ENCODE measurements around the gene SHLD1. TPM values are rescaled to one million over a fixed set of nuclear protein-coding genes. Genes with fewer than 3 reads are reported as not detected.
"Not testable (repeated sequence)": the region's sequence is repeated elsewhere in the genome, so short reads cannot be mapped to it uniquely, and the experiment has no call there.

SHLD1 gene
- total and polyA plus RNA-seq, 7 donors: 0.99 to 18.7 (median 5.4) TPM

DNA sequence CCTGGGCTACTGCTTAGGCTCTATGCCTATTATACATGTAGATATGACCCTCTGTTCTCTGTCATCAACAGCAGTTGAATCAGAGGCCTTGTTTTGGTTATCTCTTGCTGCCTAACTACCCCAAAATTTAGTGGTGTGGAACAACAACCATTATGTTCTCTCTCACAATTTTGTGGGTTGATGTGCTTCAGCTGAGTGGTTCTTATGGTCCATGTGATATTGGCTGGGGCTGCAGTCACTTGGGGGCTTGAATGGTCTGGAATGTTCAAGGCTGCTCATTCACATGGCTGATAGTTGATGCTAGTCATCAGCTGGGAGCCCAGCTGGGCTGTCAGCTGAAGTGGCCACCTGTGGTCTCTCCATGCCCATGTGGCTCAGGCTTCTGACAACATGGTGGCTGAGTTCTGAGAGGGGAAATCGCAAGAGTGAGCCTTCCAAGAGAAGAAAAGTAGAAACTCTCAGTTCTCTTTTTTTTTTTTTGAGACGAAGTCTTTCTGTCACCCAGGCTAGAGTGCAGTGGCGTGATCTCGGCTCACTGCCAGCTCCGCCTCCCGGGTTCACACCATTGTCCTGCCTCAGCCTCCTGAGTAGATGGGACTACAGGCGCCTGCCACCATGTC lies 47.8 kb downstream of the SHLD1 start:
- intact Hi-C loops (cut with DNase I): no loop called here
- no peak overlapping the region for H3K27ac ChIP-seq
- no peaks in the 10 kb centered on the region for H3K36me3 ChIP-seq
- no peak overlapping the region for H3K4me3 ChIP-seq
- 61 to 77% methylated on average over 7 of the region's 7 CpGs for WGBS, 2 donors
- H3K4me1 ChIP-seq: no peaks in the 10 kb centered on the region
- no peaks in the 10 kb centered on the region for H3K27me3 ChIP-seq
- DNase-seq: no peak
- no peaks in the 10 kb centered on the region for H3K9me3 ChIP-seq
- TF ChIP-seq EP300 (IDR thresholded peaks at IDR 0.05) (no peak), POLR2A (IDR thresholded peaks at IDR 0.05) (no peak), POLR2AphosphoS5 (IDR thresholded peaks at IDR 0.05) (no peak)
- TF ChIP-seq, protein P1, sequence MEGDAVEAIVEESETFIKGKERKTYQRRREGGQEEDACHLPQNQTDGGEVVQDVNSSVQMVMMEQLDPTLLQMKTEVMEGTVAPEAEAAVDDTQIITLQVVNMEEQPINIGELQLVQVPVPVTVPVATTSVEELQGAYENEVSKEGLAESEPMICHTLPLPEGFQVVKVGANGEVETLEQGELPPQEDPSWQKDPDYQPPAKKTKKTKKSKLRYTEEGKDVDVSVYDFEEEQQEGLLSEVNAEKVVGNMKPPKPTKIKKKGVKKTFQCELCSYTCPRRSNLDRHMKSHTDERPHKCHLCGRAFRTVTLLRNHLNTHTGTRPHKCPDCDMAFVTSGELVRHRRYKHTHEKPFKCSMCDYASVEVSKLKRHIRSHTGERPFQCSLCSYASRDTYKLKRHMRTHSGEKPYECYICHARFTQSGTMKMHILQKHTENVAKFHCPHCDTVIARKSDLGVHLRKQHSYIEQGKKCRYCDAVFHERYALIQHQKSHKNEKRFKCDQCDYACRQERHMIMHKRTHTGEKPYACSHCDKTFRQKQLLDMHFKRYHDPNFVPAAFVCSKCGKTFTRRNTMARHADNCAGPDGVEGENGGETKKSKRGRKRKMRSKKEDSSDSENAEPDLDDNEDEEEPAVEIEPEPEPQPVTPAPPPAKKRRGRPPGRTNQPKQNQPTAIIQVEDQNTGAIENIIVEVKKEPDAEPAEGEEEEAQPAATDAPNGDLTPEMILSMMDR (IDR thresholded peaks at IDR 0.05): no peak

DNA sequence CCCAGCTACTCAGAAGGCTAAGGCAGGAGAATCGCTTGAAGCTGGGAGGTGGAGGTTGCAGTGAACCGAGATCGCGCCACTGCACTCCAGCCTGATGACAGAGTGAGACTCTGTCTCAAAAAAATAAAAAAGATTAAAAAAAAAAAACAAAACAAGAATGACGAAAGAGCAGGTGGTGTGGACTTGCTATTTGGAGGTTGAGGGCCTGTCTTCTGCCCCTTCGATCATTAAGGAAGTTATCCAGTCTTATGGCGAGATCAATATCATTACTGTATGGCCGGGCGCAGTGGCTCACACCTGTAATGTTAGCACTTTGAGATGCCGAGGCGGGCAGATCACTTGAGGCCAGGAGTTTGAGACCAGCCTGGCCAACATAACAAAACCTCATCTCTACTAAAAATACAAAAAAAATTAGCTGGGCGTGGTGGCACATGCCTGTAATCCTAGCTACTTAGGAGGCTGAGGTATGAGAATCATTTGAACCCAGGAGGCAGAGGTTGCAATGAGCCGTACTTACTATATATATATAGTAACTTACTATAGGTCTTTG lies 53.6 kb downstream of the SHLD1 start:
- WGBS, 2 donors: 56 to 75% methylated on average over 13 of the region's 13 CpGs
- intact Hi-C loops (cut with DNase I); H3K4me3 ChIP-seq; H3K4me1 ChIP-seq; H3K27me3 ChIP-seq; H3K27ac ChIP-seq; H3K36me3 ChIP-seq; DNase-seq; H3K9me3 ChIP-seq: not testable (repeated sequence)

DNA sequence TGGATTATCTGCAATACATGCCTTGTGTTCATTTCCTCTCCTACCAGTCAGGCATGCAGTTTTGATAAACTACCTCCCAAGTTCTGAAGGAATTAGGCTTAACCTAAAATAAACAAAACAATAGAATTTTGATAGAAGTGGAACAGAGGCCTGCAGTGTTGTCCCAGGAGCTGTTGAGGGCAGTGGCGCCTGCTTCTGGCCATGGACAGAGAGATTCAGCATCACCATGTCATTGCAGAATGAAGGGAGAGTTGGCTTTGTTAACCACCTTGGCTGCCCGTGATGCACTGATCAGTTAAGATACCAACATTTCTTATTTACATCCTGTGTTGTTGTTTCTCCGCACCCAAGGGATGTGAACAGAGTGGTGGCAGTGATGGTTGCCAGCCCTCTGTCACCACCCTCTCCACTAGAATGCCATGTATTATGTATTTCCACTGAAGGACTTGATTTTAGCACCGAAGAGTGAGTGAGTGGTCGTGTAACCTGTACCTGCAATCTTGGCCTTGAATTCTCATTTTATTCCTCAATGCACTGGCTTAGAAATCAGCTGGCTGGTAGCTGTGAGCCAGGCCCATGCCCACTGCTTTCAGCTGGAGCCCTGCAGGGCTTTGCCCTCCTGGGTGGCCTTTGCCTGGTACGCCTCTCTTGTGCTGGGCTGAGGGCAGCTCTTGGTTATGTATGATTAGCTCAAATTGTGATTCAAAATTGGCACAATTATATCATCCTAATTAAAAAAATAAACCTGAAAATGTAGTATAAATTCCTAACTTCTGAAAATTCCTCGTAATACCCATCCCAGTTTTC lies 56.5 kb downstream of the SHLD1 start:
- H3K27me3 ChIP-seq: no peaks in the 10 kb centered on the region
- intact Hi-C loops (cut with DNase I): no loop called here
- TF ChIP-seq, protein P1 (IDR thresholded peaks at IDR 0.05): no peak
- TF ChIP-seq EP300 (IDR thresholded peaks at IDR 0.05) (no peak), POLR2A (IDR thresholded peaks at IDR 0.05) (no peak), POLR2AphosphoS5 (IDR thresholded peaks at IDR 0.05) (no peak)
- H3K4me1 ChIP-seq: no peaks in the 10 kb centered on the region
- no peak overlapping the region for H3K27ac ChIP-seq
- H3K9me3 ChIP-seq: no peaks in the 10 kb centered on the region
- no peak overlapping the region for H3K4me3 ChIP-seq
- 92 to 96% methylated on average over 7 of the region's 7 CpGs for WGBS, 2 donors
- no peaks in the 10 kb centered on the region for H3K36me3 ChIP-seq
- DNase-seq: no peak

DNA sequence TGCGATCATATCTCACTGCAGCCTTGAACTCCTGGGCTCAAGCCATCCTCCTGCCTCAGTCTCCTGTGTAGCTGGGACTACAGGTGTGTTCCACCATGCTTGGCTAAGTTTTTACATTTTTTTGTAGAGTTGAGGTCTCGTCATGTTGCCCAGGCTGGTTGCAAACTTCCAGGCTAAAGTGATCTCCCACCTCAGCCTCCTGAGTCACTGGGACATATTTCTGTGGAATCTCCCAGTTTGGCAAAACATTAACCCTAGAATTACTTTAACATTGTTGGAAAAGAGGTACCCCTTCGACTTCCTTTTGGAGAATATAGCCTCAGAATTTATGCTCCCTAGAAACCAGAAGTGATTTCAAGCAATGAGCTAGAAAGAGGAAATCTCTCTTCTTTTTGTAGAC lies 57.2 kb downstream of the SHLD1 start:
- Histone ChIP-seq H3K9me3 (no peaks in the 10 kb centered on the region), H3K27ac (no peak overlapping the region), H3K36me3 (no peaks in the 10 kb centered on the region), H3K4me1 (no peaks in the 10 kb centered on the region), H3K4me3 (no peak overlapping the region), H3K27me3 (no peaks in the 10 kb centered on the region)
- intact Hi-C loops (cut with DNase I): no loop called here
- DNase-seq: no peak
- no peak for TF ChIP-seq EP300 (IDR thresholded peaks at IDR 0.05)
- no peak for TF ChIP-seq POLR2A (IDR thresholded peaks at IDR 0.05)
- TF ChIP-seq, protein P1 (IDR thresholded peaks at IDR 0.05): no peak
- TF ChIP-seq POLR2AphosphoS5 (IDR thresholded peaks at IDR 0.05): no peak
- WGBS, 2 donors: 73 to 86% methylated on average over 3 of the region's 3 CpGs

DNA sequence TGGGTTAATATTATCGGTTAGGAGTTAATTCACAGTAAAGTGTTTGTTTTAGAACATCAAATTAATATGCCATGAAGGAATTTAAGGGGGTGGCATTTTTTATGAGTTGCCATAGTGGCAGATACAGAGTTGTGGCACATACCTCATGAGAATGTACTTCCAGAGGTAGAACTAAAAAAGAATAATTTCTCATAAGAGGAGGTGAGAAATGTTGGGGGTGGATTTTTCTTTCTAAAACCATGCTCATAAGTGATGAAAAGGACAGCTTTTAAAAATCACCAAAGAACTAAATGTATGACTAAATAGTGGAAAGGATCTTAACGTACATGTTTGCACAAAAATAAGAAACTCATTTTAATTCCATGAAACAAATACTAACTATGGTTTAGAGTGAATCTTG lies 58.7 kb downstream of the SHLD1 start:
- WGBS, 2 donors: 83 to 95% methylated on average over 2 of the region's 2 CpGs
- H3K9me3 ChIP-seq: no peaks in the 10 kb centered on the region
- no peak overlapping the region for H3K4me3 ChIP-seq
- TF ChIP-seq EP300 (IDR thresholded peaks at IDR 0.05) (no peak), POLR2AphosphoS5 (IDR thresholded peaks at IDR 0.05) (no peak), POLR2A (IDR thresholded peaks at IDR 0.05) (no peak)
- TF ChIP-seq, protein P1 (IDR thresholded peaks at IDR 0.05): no peak
- DNase-seq: no peak
- H3K27ac ChIP-seq: no peak overlapping the region
- no peaks in the 10 kb centered on the region for H3K4me1 ChIP-seq
- H3K27me3 ChIP-seq: no peaks in the 10 kb centered on the region
- H3K36me3 ChIP-seq: no peaks in the 10 kb centered on the region
- intact Hi-C loops (cut with DNase I): no loop called here

Measured in sigmoid colon (tissue), 7 donors.